Testis (tissue), 3 donors: ENCODE measurements around the gene INTS3. TPM values are rescaled to one million over a fixed set of nuclear protein-coding genes. Genes with fewer than 3 reads are reported as not detected.

ENCODE experiments used
- DNase-seq: peaks from one replicate; pipeline ENCODE4 v3.0.0-alpha.2; 2019
- H3K27ac ChIP-seq, 2 donors: fragments of 200-600 bp; sonication (generic); one replicate each; pipeline ENCODE4 v1.5.1; 2019
- H3K27me3 ChIP-seq: fragments of 200-600 bp; sonication (generic); one replicate; pipeline ENCODE4 v1.5.1; 2019
- H3K36me3 ChIP-seq: fragments of 200-600 bp; sonication (generic); one replicate; pipeline ENCODE4 v1.5.1; 2017; ENCODE audit warnings: low read depth; ENCODE audit errors: missing control alignments
- H3K4me1 ChIP-seq: fragments of 200-600 bp; sonication (generic); one replicate; pipeline ENCODE4 v1.5.1; 2019
- H3K4me3 ChIP-seq, 2 donors: fragments of 200-600 bp; sonication (generic); one replicate each; pipeline ENCODE4 v1.5.1; 2017 to 2019
- H3K9me3 ChIP-seq: fragments of 200-600 bp; sonication (generic); one replicate; pipeline ENCODE4 v1.5.1; 2017
- CTCF ChIP-seq, 3 experiments: fragments of 450-650 bp in 2 of 3; fragments of 200-600 bp in 1 of 3; sonication (generic) in 1 of 3; IDR thresholded peaks; one replicate each; pipeline ENCODE4 v1.5.1; 2016 to 2019; ENCODE audit warnings: antibody characterized with exemption in 3 of 3, mild to moderate bottlenecking in 2 of 3, moderate library complexity in 1 of 3
- POLR2A ChIP-seq: fragments of 450-650 bp; IDR thresholded peaks from one replicate; pipeline ENCODE4 v1.6.1; 2017; ENCODE audit warnings: antibody characterized with exemption, mild to moderate bottlenecking, moderate library complexity
- WGBS, 2 donors: methylation state at CpG; one replicate each; pipeline ENCODE4 v1.1.5; 2018; 5-methylcytosine and 5-hydroxymethylcytosine counted together
- intact Hi-C: fragments of 100-400 bp; cut with DNase I; formaldehyde crosslinking; loops from one replicate; pipeline ENCODE4 v1.15.1; 2023; ENCODE audit warnings: low total_unique reads
- polyA plus RNA-seq: library from polyadenylated mRNA; stranded (reverse); fragments of 350-450 nt; fragmentation: Illumina TruSeq; extraction: RNeasy Lipid Tissue Mini Kit (QIAGEN cat#74804); gene quantifications from one replicate; pipeline ENCODE4 v1.2.3, GENCODE V29; 2014; ENCODE audit warnings: low read depth, low replicate concordance; ENCODE audit not compliant: insufficient read depth
- total RNA-seq, 2 donors: library from RNA; depleted of rRNA; stranded (reverse); fragments of >200 nt; gene quantifications; one replicate each; pipeline ENCODE4 v1.2.3, GENCODE V29; 2016

The INTS3 gene
- total and polyA plus RNA-seq, 3 donors from 2014 or later: 66.1 to 121 (median 113) TPM

- Histone ChIP-seq H3K27ac (peak overlapping the region; percentile 93 to 97), H3K9me3 (no peaks in the 10 kb centered on the region), H3K36me3 (no peaks in the 10 kb centered on the region), H3K4me3 (peak overlapping the region; percentile 60 to 76), H3K4me1 (peaks cover 29% of the 10 kb centered on the region), H3K27me3 (no peaks in the 10 kb centered on the region)
- TF ChIP-seq POLR2A (peak; percentile 89), CTCF (IDR thresholded peaks at IDR 0.05) (peak in 2 of 3 experiments; percentile 10 to 19)
- 0 to 1% methylated on average over 31 to 59 of the region's 61 CpGs for WGBS, 2 donors
- peak; percentile 93 for DNase-seq
- intact Hi-C loops: no loop called here
These were observed 55.7 kb downstream of the INTS3 start for GRCh38 chr1:153783233-153784190.

- TF ChIP-seq POLR2A (no peak), CTCF (IDR thresholded peaks at IDR 0.05) (no peak)
- 88 to 89% methylated on average over 4 of the region's 4 CpGs for WGBS, 2 donors
- no peaks in the 10 kb centered on the region for H3K27me3 ChIP-seq
- peak overlapping the region in 1 of 2 donors; percentile 4 for H3K27ac ChIP-seq
- no peaks in the 10 kb centered on the region for H3K36me3 ChIP-seq
- H3K4me1 ChIP-seq: peaks cover 29% of the 10 kb centered on the region
- H3K4me3 ChIP-seq: no peak overlapping the region
- DNase-seq: no peak
- intact Hi-C loops: no loop called here
- H3K9me3 ChIP-seq: no peaks in the 10 kb centered on the region
These were observed 58.4 kb downstream of the INTS3 start for GRCh38 chr1:153786038-153786790.

GRCh38 chr1:153789478-153790034 is 61.7 kb downstream of the INTS3 start:
- TF ChIP-seq POLR2A: no peak
- no peak for TF ChIP-seq CTCF (IDR thresholded peaks at IDR 0.05)
- peak overlapping the region; percentile 67 to 85 for H3K27ac ChIP-seq
- H3K9me3 ChIP-seq: no peaks in the 10 kb centered on the region
- peak overlapping the region; percentile 1 to 4 for H3K4me3 ChIP-seq
- DNase-seq: no peak
- no peaks in the 10 kb centered on the region for H3K36me3 ChIP-seq
- peaks cover 19% of the 10 kb centered on the region for H3K4me1 ChIP-seq
- H3K27me3 ChIP-seq: no peaks in the 10 kb centered on the region
- intact Hi-C loops: loop anchor here (10.0 kb wide), 1 partner anchor 155 kb away; the partner anchor contains the start of gene DENND4B
- whole genome bisulfite sequencing, 2 donors: 20 to 21% methylated on average over 19 to 22 of the region's 22 CpGs

- H3K4me1 ChIP-seq: peaks cover 19% of the 10 kb centered on the region
- no peaks in the 10 kb centered on the region for H3K27me3 ChIP-seq
- peak overlapping the region; percentile 4 to 22 for H3K4me3 ChIP-seq
- DNase-seq: peak; percentile 89
- no peaks in the 10 kb centered on the region for H3K36me3 ChIP-seq
- WGBS, 2 donors: 7 to 10% methylated on average over 16 of the region's 16 CpGs
- TF ChIP-seq CTCF (IDR thresholded peaks at IDR 0.05) (no peak), POLR2A (no peak)
- intact Hi-C loops: loop anchor here (10.0 kb wide), 1 partner anchor 154 kb away; the partner anchor contains the start of gene DENND4B
- H3K27ac ChIP-seq: peak overlapping the region; percentile 67 to 85
- no peaks in the 10 kb centered on the region for H3K9me3 ChIP-seq
These were observed 62.6 kb downstream of the INTS3 start for GRCh38 chr1:153790313-153790965.
